MV-4-11 (cell line): Measurements from ENCODE around the gene LUC7L2.
"Not testable (repeated sequence)": the region's sequence is repeated elsewhere in the genome, so short reads cannot be mapped to it uniquely, and the experiment has no call there.

ENCODE experiments used
- DNase-seq: peaks from one replicate; lab custom pipeline; 2025; lab: John Stamatoyannopoulos, UW

LUC7L2 gene, protein sequence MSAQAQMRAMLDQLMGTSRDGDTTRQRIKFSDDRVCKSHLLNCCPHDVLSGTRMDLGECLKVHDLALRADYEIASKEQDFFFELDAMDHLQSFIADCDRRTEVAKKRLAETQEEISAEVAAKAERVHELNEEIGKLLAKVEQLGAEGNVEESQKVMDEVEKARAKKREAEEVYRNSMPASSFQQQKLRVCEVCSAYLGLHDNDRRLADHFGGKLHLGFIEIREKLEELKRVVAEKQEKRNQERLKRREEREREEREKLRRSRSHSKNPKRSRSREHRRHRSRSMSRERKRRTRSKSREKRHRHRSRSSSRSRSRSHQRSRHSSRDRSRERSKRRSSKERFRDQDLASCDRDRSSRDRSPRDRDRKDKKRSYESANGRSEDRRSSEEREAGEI

GRCh38 chr7:139359366-139360209, at the start of gene LUC7L2:
Gene LUC7L2, plus strand, starts transcription at chr7:139359894. Its CDS starts 368 bp downstream, at chr7:139360262.
- peak; percentile 97 for DNase-seq

- DNase-seq, result no peak
Measured at GRCh38 chr7:139317939-139318505, 41.7 kb upstream of the LUC7L2 start.

- peak; percentile 24 for DNase-seq
Measured at GRCh38 chr7:139321071-139321745, 38.5 kb upstream of the LUC7L2 start.

DNA sequence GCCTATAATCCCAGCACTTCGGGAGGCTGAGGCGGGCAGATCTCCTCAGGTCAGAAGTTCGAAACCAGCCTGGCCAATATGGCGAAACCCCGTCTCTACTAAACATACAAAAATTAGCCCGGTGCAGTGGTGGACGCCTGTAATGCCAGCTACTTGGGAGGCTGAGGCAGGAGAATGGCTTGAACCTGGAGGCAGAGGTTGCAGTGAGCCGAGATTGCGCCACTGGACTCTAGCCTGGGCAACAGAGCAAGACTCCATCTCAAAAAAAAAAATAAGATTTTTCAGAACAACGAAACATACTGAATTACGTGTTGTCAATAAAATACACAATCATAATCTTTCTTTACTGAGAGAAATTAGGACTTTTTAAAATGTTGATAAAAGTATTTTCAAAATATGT, 35.0 kb upstream of the LUC7L2 start:
- not testable (repeated sequence) for DNase-seq

GRCh38 chr7:139328375-139328774, 31.3 kb upstream of the LUC7L2 start:
- DNase-seq, result no peak

DNA sequence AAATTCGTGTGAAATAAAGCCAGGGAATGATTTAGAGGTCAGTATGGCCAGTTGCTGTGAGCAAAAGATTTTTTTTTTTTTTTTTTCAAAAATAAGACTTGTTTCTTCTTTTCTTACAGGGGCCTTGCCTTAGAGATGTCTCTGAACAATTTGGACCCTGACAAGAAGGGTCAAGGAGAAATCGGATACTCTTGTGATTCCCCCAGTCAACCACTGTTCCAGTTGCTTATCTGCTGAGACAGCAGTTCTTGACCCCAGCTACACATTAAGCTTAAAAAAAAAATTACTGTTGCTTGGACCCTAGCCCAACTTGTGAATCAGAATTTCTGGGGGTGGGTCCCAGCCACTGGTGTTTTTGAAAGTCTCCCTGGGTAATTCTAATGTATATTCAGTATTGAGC, 30.6 kb upstream of the LUC7L2 start:
- no peak for DNase-seq

- DNase-seq, result no peak
Measured at GRCh38 chr7:139330333-139331030, 29.2 kb upstream of the LUC7L2 start.

GRCh38 chr7:139332697-139333359, 26.9 kb upstream of the LUC7L2 start:
- no peak for DNase-seq

DNA sequence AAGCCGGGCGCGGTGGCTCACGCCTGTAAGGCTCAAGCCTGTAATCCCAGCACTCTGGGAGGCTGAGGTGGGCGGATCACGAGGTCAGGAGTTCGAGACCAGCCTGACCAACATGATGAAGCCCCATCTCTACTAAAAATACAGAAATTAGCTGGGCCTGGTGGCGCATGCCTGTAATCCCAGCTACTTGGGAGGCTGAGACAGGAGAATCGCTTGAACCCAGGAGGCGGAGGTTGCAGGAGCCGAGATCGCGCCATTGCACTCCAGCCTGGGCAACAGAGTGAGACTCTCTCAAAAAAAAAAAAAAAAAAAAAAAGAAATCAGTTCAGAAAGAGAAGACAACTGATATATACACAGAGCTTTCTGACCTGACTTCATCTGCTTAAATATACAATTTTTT, 26.3 kb upstream of the LUC7L2 start:
- not testable (repeated sequence) for DNase-seq

DNA sequence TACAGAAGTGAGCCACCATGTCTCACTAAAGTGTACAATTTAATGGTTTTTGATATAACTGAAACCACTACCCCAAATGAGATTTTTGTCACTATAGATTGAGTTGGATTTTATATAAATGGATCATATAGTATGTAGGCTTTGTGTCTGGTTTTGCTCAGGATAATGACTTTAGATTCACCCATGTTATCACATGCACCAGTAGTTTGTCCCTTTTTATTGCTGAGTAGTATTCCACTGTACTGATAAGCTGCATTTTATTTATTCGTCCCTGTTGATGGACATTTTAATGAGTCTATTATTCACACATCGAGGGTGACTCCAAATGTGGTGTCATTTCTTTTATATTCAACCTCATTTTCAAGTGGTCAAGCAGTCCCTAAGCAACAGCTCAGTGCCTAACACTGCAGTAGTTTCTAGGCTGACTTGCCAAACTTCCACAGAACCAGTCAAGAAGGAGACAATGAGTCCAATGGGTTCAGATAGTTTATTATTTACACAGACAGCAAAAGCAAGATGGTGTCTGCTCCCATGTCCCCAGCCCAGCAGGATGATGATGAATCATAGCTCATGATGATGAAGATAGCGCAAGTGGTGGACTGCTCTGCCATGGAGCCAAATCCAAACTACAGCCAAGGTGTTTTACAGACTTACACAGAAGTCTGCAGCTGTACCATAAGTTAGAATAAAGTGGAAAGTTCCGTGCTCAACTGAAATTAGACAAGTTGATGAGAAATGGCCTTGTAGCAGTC, 25.1 kb upstream of the LUC7L2 start:
- no peak for DNase-seq

DNA sequence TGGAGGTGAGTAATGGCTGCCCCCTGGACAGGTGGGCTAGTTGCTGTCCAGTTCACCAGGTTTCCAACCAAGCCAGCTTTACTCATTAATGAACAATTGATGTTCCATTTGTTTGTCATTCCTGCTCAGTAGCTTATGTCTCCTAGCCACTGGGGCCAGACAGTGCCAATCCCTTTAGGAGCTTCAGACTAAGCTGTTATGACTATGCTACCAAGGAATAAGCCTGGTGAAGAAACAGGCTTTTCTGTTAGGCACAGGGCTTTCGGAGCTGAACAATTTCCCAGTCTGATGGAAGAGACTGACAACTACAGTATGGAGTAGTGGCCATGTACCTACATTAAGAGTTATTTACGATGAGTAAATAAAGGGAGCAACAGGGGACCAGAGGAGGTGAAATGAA, 20.7 kb upstream of the LUC7L2 start:
- DNase-seq, result no peak

DNA sequence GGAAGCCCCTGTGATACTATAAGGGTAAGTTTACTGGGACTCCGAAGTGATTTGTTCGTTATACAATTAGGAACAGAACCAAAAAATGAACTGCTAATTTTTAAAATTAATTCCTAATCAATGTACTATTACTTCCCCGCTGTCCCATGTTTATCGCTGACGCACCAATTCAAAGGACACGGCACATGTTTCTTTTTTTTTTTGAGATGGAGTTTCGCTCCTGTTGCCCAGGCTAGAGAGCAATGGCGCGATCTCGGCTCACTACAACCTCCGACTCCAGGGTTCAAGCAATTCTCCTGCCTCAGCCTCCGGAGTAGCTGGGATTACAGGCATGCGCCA, 20.0 kb upstream of the LUC7L2 start:
- DNase-seq, result no peak

GRCh38 chr7:139340037-139340807, 19.5 kb upstream of the LUC7L2 start:
- peak; percentile 100 for DNase-seq

DNA sequence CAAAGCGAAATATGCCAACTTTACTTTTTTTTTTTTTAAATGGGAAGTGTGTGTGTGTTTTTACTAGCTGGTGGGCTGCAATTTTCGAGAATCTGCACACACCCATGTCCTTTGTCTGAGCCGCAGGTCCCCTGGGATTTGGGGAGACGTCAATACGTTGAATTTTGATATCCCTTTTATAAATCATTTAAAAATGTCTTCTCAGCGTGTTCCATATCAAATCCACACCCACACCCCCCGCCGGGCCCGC, 19.0 kb upstream of the LUC7L2 start:
- no peak for DNase-seq

GRCh38 chr7:139341058-139341775, 18.5 kb upstream of the LUC7L2 start, which contains the start of gene FMC1:
Gene FMC1, plus strand, starts transcription at chr7:139341337. Its CDS starts 48 bp downstream, at chr7:139341385.
- peak; percentile 92 for DNase-seq

GRCh38 chr7:139341776-139342226, 17.9 kb upstream of the LUC7L2 start:
- DNase-seq, result no peak

DNA sequence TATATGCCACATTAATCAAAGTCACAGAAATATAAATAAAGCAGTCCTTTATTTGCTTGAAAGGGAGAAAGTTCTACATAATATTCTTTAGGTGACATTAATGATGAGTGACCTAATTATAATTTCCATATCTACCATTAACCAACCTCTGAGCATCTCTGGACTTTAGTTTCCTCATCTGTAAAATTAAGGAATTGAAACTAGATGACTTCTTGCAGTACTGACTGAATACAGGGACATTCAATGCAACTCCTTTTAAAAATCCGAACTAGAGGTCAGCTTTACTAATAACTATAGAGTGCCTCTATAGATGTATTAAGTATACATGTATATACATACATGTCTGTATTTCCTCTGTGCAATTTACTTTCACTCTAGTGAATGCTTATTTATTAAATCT, 14.7 kb upstream of the LUC7L2 start:
- peak; percentile 65 for DNase-seq

DNA sequence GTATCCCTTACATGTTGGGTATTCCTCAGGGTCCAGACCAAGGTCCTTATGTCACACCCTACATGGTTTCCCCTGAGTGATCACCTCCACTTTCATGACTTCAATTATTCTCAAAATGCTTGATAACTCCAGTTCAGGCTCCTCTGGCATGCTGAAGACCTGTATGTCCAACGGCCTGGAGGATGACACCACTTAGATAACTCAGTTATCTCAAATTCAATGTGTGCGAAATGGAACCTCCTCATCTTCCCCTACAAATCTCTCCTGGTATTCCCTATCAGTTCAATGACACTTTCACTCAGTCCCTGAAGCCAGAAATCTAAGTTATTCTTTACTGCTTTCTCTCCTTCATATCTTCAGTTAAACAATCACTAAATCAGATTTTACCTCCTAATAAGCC, 8.7 kb upstream of the LUC7L2 start:
- DNase-seq, result no peak

DNA sequence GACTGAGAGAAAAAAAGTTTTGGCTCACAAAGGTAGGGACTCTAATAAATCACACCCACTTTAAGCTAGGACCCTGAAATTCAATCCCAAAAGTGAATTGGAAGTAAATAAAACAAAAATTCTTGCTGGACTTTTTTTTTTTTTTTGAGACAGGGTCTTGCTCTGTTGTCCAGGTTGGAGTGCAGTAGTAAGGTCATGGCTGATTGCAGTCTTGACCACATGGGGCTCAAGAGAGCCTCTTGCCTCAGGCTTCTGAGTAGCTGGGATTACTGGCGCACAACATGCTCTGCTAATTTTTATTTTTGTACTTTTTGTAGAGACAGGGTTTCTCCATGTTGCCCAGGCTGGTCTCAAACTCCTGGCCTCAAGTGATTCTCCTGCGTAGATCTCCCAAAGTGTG, 5.0 kb upstream of the LUC7L2 start:
- peak; percentile 42 for DNase-seq
